ENCODE measurements around the gene SMARCA2.

SMARCA2 gene

GRCh38 chr9:2027543-2028160, 12.5 kb downstream of the SMARCA2 start:
- H3K4me3 ChIP-seq (ENCODE audit: low read depth, low read length): no peak overlapping the region
- TF ChIP-seq CTCF (IDR thresholded peaks at IDR 0.05; ENCODE audit: low read depth, low read length): no peak

GRCh38 chr9:2028888-2029287, 13.7 kb downstream of the SMARCA2 start:
- TF ChIP-seq CTCF (IDR thresholded peaks at IDR 0.05; ENCODE audit: low read depth, low read length): no peak
- H3K4me3 ChIP-seq (ENCODE audit: low read depth, low read length): no peak overlapping the region

GRCh38 chr9:2029666-2030170, 14.6 kb downstream of the SMARCA2 start:
- H3K4me3 ChIP-seq (ENCODE audit: low read depth, low read length): no peak overlapping the region
- no peak for TF ChIP-seq CTCF (IDR thresholded peaks at IDR 0.05; ENCODE audit: low read depth, low read length)

GRCh38 chr9:2032234-2032633, 17.1 kb downstream of the SMARCA2 start:
- no peak for TF ChIP-seq CTCF (IDR thresholded peaks at IDR 0.05; ENCODE audit: low read depth, low read length)
- no peak overlapping the region for H3K4me3 ChIP-seq (ENCODE audit: low read depth, low read length)

- TF ChIP-seq CTCF (IDR thresholded peaks at IDR 0.05; ENCODE audit: low read depth, low read length): no peak
- no peak overlapping the region for H3K4me3 ChIP-seq (ENCODE audit: low read depth, low read length)
Observed at GRCh38 chr9:2036844-2037243, 21.7 kb downstream of the SMARCA2 start.

- no peak overlapping the region for H3K4me3 ChIP-seq (ENCODE audit: low read depth, low read length)
- no peak for TF ChIP-seq CTCF (IDR thresholded peaks at IDR 0.05; ENCODE audit: low read depth, low read length)
Observed at GRCh38 chr9:2039294-2040180, 24.4 kb downstream of the SMARCA2 start.

GRCh38 chr9:2040828-2041227, 25.7 kb downstream of the SMARCA2 start:
- no peak overlapping the region for H3K4me3 ChIP-seq (ENCODE audit: low read depth, low read length)
- TF ChIP-seq CTCF (IDR thresholded peaks at IDR 0.05; ENCODE audit: low read depth, low read length): no peak

Measured in WI38 (cell line).